Activated T-helper 2 cell treated with anti-CD3 and anti-CD28 coated beads, Interferon-gamma antibody, Interleukin-2, Interleukin-4, amounts not matched to agents 10 μg/mL and 5 μg/mL and 100 μg/mL, durations not matched to agents 14 hours and 24 hours and 36 hours (primary cell): Measurements from ENCODE around the gene YY1. TPM values are rescaled to one million over a fixed set of nuclear protein-coding genes. Genes with fewer than 3 reads are reported as not detected.
A peak's percentile ranks its signal among the peaks of the same experiment; 100 is the strongest.

Experiments
- DNase-seq: peaks from one replicate; pipeline ENCODE4 v3.0.0; 2021; ENCODE audit warnings: low spot score
- H3K27ac Mint-ChIP-seq: one replicate; pipeline ENCODE4 v1.8.0; 2021; ENCODE audit warnings: mixed read lengths
- H3K27me3 Mint-ChIP-seq: one replicate; pipeline ENCODE4 v1.8.0; 2021; ENCODE audit warnings: low read depth, mixed read lengths
- H3K36me3 Mint-ChIP-seq: one replicate; pipeline ENCODE4 v1.8.0; 2021; ENCODE audit warnings: low read depth, mixed read lengths
- H3K4me1 Mint-ChIP-seq: one replicate; pipeline ENCODE4 v1.8.0; 2021; ENCODE audit warnings: low read depth, mixed read lengths
- H3K4me3 Mint-ChIP-seq: one replicate; pipeline ENCODE4 v1.8.0; 2021; ENCODE audit warnings: low read depth, mild to moderate bottlenecking, moderate library complexity, mixed read lengths
- H3K9me3 Mint-ChIP-seq: one replicate; pipeline ENCODE4 v1.8.0; 2021; ENCODE audit warnings: mixed read lengths
- intact Hi-C: fragments of 100-400 bp; cut with micrococcal nuclease; formaldehyde crosslinking; loops from one replicate; pipeline ENCODE4 v1.15.1; 2023
- total RNA-seq: library from RNA; stranded (reverse); gene quantifications from 2 replicates; pipeline ENCODE4 v1.2.3, GENCODE V29; 2022

YY1 gene
- total RNA-seq, 1 donor from 2014 or later, result 105 TPM

DNA sequence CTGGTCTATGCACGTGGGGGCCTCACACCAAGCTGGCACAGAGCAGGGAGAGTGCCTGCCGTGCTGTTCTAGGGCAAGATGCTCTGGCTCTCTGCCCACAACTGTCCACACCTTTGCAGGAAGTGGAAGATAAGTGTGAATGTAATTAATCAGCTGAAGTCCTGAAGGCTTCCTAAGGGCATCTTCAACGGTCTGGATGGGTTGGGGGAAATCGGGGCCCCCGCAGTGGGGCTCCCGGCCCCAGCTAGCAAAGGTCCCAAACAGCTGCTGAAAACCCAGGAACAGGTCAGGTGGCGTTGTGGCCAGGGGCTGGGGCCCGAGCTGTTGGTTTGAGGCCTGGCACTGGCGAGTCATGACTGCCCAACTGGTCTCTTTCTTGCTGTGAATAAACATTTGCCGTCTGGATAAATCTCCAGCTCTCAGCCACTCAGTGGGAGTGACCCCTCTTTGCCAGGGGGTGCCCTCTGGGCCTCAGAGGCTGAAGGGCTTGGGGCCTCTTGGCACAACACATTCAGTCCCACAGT, 74.0 kb downstream of the YY1 start:
- Mint-ChIP-seq H3K9me3 (no peaks in the 10 kb centered on the region), H3K36me3 (no peaks in the 10 kb centered on the region), H3K4me3 (no peak overlapping the region), H3K4me1 (peaks cover 6% of the 10 kb centered on the region), H3K27me3 (peaks cover 14% of the 10 kb centered on the region), H3K27ac (no peak overlapping the region)
- DNase-seq, result no peak
- intact Hi-C loops, result no loop called here

DNA sequence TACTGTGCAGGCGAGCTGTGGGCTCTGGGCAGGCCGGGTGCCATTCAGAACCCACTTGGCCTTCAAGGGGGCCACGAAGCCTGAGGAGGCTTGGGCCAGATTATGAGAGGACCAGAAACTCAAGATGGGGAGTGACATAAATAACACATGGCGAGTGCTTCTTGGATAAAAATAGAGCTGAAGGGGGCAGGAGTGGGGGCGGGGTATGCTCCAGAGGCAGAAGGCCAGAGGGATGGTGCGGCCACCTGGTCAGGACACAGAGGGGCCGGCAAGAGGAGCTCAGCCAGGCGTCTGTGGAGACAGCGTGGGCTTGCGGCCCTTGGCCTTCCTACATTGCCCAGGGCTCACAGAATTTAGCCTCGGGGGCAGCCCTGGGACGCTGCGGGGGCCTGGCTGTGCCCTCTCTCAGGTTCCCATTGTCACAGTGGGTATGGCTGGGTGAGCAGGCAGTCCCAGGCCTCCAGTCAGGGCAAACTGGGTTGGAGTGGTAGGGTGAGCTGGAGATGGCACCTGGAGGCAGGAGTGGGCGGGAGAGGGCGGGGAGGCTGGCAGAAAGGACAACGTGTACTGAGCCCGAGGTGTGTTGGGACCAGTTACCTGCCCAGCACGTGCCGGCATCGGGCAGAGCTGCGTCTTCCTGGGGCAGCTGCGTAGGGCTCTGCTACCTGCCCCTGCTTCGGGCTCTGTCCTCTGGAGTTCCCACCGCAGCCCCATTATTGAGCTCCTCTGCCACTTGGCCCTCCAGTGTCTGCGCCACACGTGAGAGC, 74.7 kb downstream of the YY1 start:
- Mint-ChIP-seq H3K27me3 (peaks cover 10% of the 10 kb centered on the region), H3K27ac (no peak overlapping the region)
- intact Hi-C loops, result no loop called here

DNA sequence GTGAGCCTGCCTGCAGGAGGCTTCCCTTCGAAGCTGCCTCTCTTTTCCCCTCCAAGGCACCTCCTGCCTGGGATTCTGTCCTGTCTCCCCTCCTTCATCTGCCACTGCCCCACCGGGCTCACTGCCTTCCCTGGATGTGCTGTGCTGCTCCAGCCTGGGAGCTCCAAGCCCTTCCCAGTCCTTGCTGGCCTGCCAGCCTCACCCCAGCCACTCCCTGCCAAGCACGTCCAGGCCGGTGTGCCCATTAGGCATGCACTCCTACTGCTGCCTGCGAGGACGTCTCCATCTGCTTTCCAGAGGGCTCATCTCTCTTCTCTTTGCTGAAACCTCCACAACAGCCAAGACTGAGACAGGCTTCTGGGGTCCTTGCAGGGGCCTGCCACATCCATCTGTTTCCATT, 75.8 kb downstream of the YY1 start:
- Mint-ChIP-seq H3K27ac (no peak overlapping the region), H3K4me3 (no peak overlapping the region), H3K27me3 (peaks cover 5% of the 10 kb centered on the region), H3K4me1 (peaks cover 3% of the 10 kb centered on the region), H3K9me3 (no peaks in the 10 kb centered on the region), H3K36me3 (no peaks in the 10 kb centered on the region)
- intact Hi-C loops, result no loop called here
- no peak for DNase-seq

More for the DNA sequence above, 74.7 kb downstream of the YY1 start:
- Mint-ChIP-seq H3K9me3 (no peaks in the 10 kb centered on the region), H3K4me1 (peaks cover 4% of the 10 kb centered on the region), H3K4me3 (no peak overlapping the region), H3K36me3 (no peaks in the 10 kb centered on the region)
- no peak for DNase-seq

DNA sequence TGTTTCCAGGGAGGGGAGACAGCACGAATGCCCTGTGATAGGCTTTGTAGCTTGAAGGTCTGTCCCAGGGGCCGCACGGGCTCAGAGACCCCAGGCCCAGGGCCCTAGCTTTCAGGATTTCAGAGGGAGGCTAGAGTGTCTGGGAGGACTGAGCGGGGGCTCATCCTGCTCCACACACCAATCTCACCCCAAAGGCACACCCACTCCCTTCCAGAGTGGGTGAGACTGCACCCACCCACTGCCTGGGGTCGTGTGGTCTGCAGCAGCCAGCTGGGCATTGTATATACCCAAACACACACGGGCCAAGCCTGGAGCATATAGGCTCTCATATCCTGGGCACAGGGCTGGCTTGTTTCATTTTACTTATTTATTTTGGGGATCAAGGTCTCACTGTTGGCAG, 78.4 kb downstream of the YY1 start:
- peaks cover 5% of the 10 kb centered on the region for H3K4me1 Mint-ChIP-seq
- H3K36me3 Mint-ChIP-seq, result no peaks in the 10 kb centered on the region
- no peak overlapping the region for H3K4me3 Mint-ChIP-seq
- no peak overlapping the region for H3K27ac Mint-ChIP-seq
- intact Hi-C loops, result no loop called here
- H3K27me3 Mint-ChIP-seq, result peaks cover 4% of the 10 kb centered on the region
- DNase-seq, result no peak
- H3K9me3 Mint-ChIP-seq, result no peaks in the 10 kb centered on the region

DNA sequence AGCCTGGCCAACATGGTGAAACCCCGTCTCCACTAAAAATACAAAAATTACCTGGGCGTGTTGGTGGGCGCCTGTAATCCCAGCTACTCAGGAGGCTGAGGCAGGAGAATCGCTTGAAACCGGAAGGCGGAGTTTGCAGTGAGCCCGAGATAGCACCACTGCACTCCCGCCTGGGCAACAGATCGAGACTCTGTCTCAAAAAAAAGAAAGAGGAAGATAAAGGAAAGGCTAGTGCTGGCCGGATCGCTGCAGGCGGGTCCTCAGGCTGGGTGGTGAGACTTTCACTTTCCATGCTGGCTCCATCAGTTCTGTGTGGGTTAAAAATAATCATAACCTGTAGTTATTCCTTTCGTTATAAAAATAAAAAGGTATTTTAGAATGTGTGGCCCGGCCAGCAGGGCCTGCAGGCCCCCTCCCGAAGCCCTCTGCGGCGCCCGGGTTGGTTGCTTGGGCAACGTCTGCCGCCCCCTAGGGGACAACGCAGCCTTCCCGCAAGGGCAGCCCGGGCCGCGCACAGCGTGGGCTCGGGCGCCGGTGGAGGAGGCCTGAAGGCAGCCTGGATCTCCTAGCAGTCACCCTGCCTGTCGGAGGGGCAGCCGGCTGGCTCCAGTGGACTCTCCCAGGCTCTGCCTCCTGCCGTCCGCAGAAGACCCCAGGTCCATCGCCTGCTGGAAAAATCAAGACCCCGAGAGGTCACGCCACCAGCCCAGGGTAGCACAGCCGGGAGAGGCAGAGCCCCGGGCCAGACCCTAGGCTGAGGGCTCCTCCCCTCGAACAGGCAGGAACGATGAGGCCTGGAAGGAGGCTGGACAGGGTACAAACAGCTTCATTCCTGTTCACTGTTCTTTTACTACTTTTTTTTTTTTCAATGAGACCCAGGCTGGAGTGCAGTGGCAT, 79.2 kb downstream of the YY1 start:
- intact Hi-C loops, result no loop called here
- Mint-ChIP-seq H3K4me3 (peak overlapping the region; percentile 39), H3K9me3 (no peaks in the 10 kb centered on the region), H3K27ac (no peak overlapping the region), H3K36me3 (no peaks in the 10 kb centered on the region), H3K27me3 (no peaks in the 10 kb centered on the region), H3K4me1 (peaks cover 5% of the 10 kb centered on the region)
- peak; percentile 48 for DNase-seq

DNA sequence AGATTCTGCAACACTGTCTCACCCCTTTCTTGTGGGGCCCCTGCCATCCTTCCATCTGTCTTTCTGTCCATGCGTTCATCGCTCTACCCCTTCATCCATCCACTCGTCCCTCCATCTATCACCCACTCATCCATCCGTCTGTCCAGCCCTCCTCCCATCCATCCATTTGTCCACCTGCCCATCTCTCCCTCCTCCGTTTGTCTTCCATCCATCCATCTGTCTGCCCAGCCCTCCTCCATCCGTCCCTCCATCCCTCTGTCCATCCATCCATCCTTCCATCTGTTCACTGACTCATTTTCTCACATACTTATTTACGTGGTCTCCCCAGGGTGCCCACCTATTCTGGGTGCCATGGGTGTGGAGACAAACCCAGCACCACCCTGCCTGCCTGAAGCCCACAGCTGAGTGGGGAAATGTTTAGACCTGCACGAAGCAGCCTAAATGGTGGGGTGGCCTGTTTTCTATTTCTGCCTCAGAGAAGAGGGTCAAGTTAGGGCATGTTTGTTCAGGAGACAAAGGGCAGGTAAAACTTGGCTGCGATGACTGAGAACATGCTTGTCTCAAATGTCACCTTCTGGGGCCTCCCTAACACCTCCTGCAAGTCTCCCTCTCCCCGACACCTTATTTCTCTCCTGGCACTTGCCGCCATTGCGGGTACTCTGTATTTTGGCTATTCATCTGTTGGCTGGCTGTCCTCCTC, 81.4 kb downstream of the YY1 start:
- H3K9me3 Mint-ChIP-seq, result no peaks in the 10 kb centered on the region
- no peak overlapping the region for H3K4me3 Mint-ChIP-seq
- H3K27me3 Mint-ChIP-seq, result no peaks in the 10 kb centered on the region
- no peak for DNase-seq
- intact Hi-C loops, result no loop called here
- H3K4me1 Mint-ChIP-seq, result peaks cover 5% of the 10 kb centered on the region
- H3K36me3 Mint-ChIP-seq, result no peaks in the 10 kb centered on the region
- H3K27ac Mint-ChIP-seq, result no peak overlapping the region

DNA sequence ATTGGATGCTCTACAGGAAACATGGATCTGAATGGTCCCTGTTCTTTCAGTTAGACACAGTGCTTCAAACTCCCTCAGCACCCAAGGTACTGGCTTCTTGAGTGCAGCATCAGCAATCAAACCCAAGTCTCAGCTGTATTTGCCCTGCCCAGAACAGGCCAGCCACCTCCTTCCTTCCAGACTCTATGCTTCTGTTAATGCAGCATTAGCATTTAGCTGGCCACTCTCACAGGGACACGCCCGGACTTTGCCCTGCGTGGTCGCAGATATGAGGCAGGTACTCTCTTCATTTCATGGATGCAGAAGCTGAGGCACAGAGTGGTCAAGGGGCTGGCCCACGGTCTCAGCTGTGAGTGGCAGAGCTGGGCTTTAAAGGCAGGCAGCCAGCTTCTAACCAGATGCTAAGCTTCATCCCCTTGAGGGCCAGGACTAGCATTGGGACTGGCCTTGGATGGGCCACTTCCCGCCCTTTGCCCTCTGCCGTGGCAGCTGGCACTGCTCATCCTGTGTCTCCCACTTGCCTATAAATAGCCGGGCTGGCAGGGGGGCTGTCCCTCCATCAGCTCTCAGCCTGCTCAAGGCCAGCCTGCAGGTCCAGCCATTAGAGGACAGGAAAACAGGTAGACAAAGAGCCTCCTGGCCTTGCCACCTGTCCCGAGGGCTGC, 82.7 kb downstream of the YY1 start:
- Mint-ChIP-seq H3K36me3 (no peaks in the 10 kb centered on the region), H3K4me1 (peaks cover 5% of the 10 kb centered on the region), H3K9me3 (no peaks in the 10 kb centered on the region), H3K27me3 (no peaks in the 10 kb centered on the region), H3K4me3 (no peak overlapping the region), H3K27ac (no peak overlapping the region)
- intact Hi-C loops, result no loop called here
- DNase-seq, result no peak

DNA sequence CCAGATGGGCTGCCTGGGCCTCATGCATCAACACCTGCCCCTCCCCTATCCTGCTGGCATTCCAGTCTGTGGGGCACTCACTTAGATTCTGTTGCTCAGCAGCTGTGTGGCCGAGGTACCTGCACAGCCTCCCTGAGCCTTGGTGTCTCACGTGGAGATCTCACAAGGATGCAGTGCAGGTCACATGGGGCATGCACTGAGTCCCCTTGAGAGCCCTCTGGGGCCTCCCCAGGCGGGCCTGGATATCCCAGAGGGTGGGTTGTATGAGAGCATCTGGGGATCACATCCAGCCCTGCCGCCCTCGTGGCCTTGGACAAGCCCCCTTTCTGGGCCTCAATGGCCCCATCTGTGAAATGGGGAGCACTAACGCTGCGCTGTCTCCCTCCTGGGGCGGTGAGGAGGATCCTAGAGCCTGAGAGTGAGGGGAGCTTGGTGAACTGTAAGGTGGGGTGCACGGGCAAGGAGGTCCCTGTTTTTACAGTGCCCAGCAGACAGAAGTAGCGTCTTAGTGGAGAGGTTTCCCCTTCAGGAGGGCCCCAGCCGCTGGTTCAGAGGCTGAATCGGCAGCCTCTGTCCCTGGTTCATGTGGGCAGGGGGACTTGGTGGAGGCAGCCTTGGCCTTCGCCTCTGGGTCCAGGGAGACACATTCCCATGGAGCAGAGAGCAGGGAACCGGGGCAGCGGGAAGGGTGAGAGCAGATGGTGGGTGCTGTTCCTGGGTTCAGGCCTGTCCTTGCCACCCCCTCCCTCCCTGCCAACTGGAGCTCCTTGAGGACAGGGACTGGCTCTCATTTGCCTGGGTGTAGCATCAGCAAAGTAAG, 83.4 kb downstream of the YY1 start:
- intact Hi-C loops, result no loop called here
- Mint-ChIP-seq H3K36me3 (no peaks in the 10 kb centered on the region), H3K27me3 (no peaks in the 10 kb centered on the region), H3K4me3 (no peak overlapping the region), H3K9me3 (no peaks in the 10 kb centered on the region), H3K27ac (no peak overlapping the region), H3K4me1 (peaks cover 5% of the 10 kb centered on the region)
- DNase-seq, result no peak

DNA sequence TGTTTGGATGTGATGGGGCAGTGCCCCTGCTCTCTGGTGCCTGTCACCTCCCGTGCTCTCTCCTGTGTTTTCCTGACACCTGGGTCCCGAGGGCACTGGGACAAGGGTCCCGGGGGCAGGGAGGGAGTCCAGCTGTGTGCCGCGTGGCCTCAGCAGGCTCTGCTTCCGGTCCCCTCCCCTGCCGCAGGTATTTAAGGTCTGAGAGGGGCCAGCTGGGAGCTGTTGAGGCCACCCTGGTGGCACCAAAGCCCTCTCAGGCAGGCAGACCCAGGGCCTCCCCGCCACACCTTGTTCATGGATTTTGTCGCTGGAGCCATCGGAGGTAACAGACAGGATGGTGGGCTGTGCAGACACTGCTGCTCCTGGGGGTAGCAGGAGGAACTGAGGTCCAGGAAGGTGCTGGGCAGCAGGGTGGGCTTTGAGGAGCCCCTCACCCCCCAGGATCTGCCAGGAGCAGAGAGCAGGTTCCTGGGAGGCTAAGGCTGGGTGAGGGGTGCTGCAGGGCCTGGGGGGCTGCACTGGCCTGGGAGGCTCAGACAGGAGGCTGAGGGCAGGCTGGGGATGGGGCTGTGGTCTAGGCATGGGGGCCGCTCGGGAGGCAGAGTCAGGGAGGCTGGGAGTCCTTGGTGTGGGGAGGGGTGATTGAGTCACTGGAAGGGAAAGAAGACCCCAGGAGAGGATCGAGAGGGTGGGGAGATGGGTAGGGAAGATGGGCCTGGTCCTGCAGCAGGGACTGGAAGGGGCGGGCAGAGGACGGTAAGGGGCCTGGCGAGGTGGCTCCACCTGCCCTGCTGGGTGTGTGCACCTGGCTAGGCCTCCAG, 84.4 kb downstream of the YY1 start, which contains the start of gene SLC25A47:
SLC25A47 (plus strand) TSS at position 219 of the 821 bp plus-strand sequence; CDS start at position 295, 76 bp downstream.
- Mint-ChIP-seq H3K4me1 (peaks cover 1% of the 10 kb centered on the region), H3K4me3 (no peak within 1 kb of the TSS)

DNA sequence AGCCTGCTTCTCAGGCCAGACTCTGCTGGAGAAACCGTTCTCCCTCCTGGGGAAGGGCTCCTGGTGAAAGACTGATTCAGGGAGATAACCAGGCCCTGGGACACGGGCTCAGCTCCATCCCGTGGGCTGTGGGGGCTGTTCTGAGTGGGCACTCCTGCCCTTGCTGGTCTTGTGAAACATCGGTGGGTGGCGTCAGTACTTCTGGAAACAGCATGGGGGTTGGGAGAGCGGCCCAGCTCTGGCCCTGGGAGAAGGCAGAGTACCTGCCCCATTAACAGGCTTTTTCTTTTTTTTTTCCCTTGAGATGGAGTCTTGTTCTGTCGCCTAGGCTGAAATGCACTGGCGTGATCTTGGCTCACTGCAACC, 85.0 kb downstream of the YY1 start:
- Mint-ChIP-seq H3K4me1 (peaks cover 1% of the 10 kb centered on the region), H3K27ac (no peak overlapping the region), H3K36me3 (no peaks in the 10 kb centered on the region), H3K9me3 (no peaks in the 10 kb centered on the region), H3K4me3 (no peak overlapping the region), H3K27me3 (no peaks in the 10 kb centered on the region)
- no peak for DNase-seq
- intact Hi-C loops, result no loop called here

More for the DNA sequence above, 84.4 kb downstream of the YY1 start, which contains the start of gene SLC25A47:
- no peak for DNase-seq
- Mint-ChIP-seq H3K36me3 (no peaks in the 10 kb centered on the region), H3K27ac (no peak within 1 kb of the TSS), H3K27me3 (no peaks in the 10 kb centered on the region), H3K9me3 (no peaks in the 10 kb centered on the region)
- intact Hi-C loops, result no loop called here

DNA sequence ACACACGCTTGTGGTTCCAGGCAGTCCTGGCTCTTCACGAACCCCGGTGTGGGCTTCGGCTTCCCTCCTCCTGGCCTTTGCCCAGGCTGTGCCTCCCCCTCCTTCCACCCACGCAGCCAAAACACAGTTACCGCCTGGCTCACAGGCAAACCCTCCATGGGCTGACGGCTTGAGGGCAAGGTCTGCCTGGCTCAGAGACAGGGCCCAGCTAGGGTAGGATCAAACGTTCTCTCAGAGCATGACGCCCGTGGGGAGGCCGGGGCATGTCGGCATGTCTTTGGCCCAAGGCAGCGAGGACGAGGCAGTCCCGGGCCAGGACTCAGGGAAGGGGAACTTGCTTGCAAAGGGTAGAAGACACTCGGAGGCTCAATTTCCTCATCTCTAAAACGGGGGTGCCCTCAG, 86.3 kb downstream of the YY1 start:
- no peak overlapping the region for H3K4me3 Mint-ChIP-seq
- H3K27ac Mint-ChIP-seq, result no peak overlapping the region
- H3K36me3 Mint-ChIP-seq, result no peaks in the 10 kb centered on the region
- DNase-seq, result no peak
- no peaks in the 10 kb centered on the region for H3K27me3 Mint-ChIP-seq
- H3K4me1 Mint-ChIP-seq, result peaks cover 1% of the 10 kb centered on the region
- intact Hi-C loops, result no loop called here
- no peaks in the 10 kb centered on the region for H3K9me3 Mint-ChIP-seq
